HCT116 (cell line): ENCODE measurements around the gene RAD21L1. TPM values are rescaled to one million over a fixed set of nuclear protein-coding genes. Genes with fewer than 3 reads are reported as not detected.

Source experiments
- ATAC-seq: fragments of 200-7000 bp; cut with Tn5 transposase; 2 replicates; pipeline ENCODE4 v1.9.1; 2020; ENCODE audit warnings: mild to moderate bottlenecking, moderate library complexity
- BruUV-seq: library from RNA; stranded (reverse); fragments of 400-500 nt; replicated peaks from 2 replicates; lab custom pipeline; 2021; lab: Mats Ljungman, UMichigan
- CTCF ChIA-PET: fragments of 300-600 bp; sonication (Branson Sonifier 250); formaldehyde crosslinking; loops from one replicate; lab custom pipeline; 2021; ENCODE audit warnings: antibody characterized with exemption; lab: Charles Lee
- POLR2A ChIA-PET: fragments of 300-600, 350-600 bp; sonication (Branson Sonifier 250); formaldehyde crosslinking; loops from one replicate; lab custom pipeline; 2021; ENCODE audit warnings: antibody characterized with exemption; lab: Charles Lee
- RAD21 ChIA-PET, 2 experiments: fragments of 300-600 bp; sonication (Branson Sonifier 250); formaldehyde crosslinking; loops; one replicate each; lab custom pipeline; 2023; ENCODE audit warnings: low total read pairs in 2 of 2; ENCODE audit not compliant: uncharacterized antibody in 2 of 2, unreplicated experiment in 2 of 2, low non-redundant PET in 1 of 2; lab: Charles Lee
- DNase-seq: peaks from one replicate; pipeline ENCODE4 v3.0.0-alpha.2; 2010; ENCODE audit warnings: low read depth, low spot score
- H2AFZ ChIP-seq: fragments of 200-600 bp; shearing (Covaris generic), sonication (generic); 2 replicates; pipeline ENCODE4 v1.6.1; 2017; ENCODE audit warnings: low read depth, mixed run types, mixed read lengths, antibody characterized with exemption, low read length; ENCODE audit not compliant: poor library complexity, severe bottlenecking
- H3K27ac ChIP-seq: 2 replicates; pipeline ENCODE4 v1.5.1; 2012; ENCODE audit warnings: low read depth, low read length
- H3K27me3 ChIP-seq: fragments of 200-600 bp; sonication (generic); 2 replicates; pipeline ENCODE4 v1.6.1; 2016; ENCODE audit warnings: mixed run types, low read length, mixed read lengths; ENCODE audit not compliant: insufficient read depth
- H3K36me3 ChIP-seq, 2 experiments: fragments of 200-500 bp in 1 of 2; fragments of 200-600 bp in 1 of 2; sonication (Bioruptor generic) in 1 of 2; sonication (generic) in 1 of 2; 2 replicates each; pipeline versions ENCODE4 v1.5.1 to v1.6.1; 2014 to 2016; ENCODE audit warnings: low read length in 2 of 2, inconsistent platforms in 1 of 2, mixed read lengths in 1 of 2, mixed run types in 1 of 2; ENCODE audit not compliant: insufficient read depth in 2 of 2, control insufficient read depth in 1 of 2
- H3K4me1 ChIP-seq, 2 experiments: fragments of 200-600 bp in 1 of 2; sonication (generic) in 1 of 2; 2 replicates each; pipeline versions ENCODE4 v1.5.1 to v1.6.1; 2012 to 2017; ENCODE audit warnings: low read length in 2 of 2, inconsistent platforms in 1 of 2, mild to moderate bottlenecking in 1 of 2, mixed read lengths in 1 of 2, mixed run types in 1 of 2, moderate library complexity in 1 of 2; ENCODE audit not compliant: insufficient read depth in 2 of 2, control insufficient read depth in 1 of 2
- H3K4me2 ChIP-seq: fragments of 200-600 bp; sonication (generic); 2 replicates; pipeline ENCODE4 v1.6.1; 2017; ENCODE audit warnings: mixed run types, low read length, mixed read lengths
- H3K4me3 ChIP-seq, 2 experiments: fragments of 200-600 bp in 1 of 2; sonication (generic) in 1 of 2; replicated peaks in 1 of 2; 2 replicates each; pipeline ENCODE4 v1.5.1; 2011 to 2016; ENCODE audit warnings: low read length in 2 of 2, control low read depth in 1 of 2, low read depth in 1 of 2, mild to moderate bottlenecking in 1 of 2, mixed read lengths in 1 of 2, mixed run types in 1 of 2
- H3K79me2 ChIP-seq: fragments of 200-600 bp; sonication (generic); 2 replicates; pipeline ENCODE4 v1.6.1; 2017; ENCODE audit warnings: mild to moderate bottlenecking, mixed run types, low read length, moderate library complexity, mixed read lengths; ENCODE audit not compliant: insufficient read depth
- H3K9ac ChIP-seq: fragments of 200-600 bp; sonication (generic); 2 replicates; pipeline ENCODE4 v1.6.1; 2016; ENCODE audit warnings: low read length, mixed read lengths
- H3K9me2 ChIP-seq: fragments of 200-600 bp; sonication (generic), shearing (Covaris generic); 2 replicates; pipeline ENCODE4 v1.6.1; 2017; ENCODE audit warnings: mixed run types, mild to moderate bottlenecking, moderate library complexity; ENCODE audit not compliant: insufficient read depth
- H3K9me3 ChIP-seq, 2 experiments: fragments of 200-500 bp in 1 of 2; fragments of 200-600 bp in 1 of 2; sonication (Bioruptor generic) in 1 of 2; sonication (generic) in 1 of 2; 2 replicates each; pipeline ENCODE4 v1.6.1; 2014 to 2017; ENCODE audit warnings: low read length in 2 of 2, mixed read lengths in 2 of 2, inconsistent platforms in 1 of 2, low read depth in 1 of 2, mild to moderate bottlenecking in 1 of 2, mixed run types in 1 of 2, moderate library complexity in 1 of 2; ENCODE audit not compliant: control insufficient read depth in 1 of 2, insufficient read depth in 1 of 2
- H4K20me1 ChIP-seq: fragments of 200-600 bp; sonication (generic), shearing (Covaris generic); 2 replicates; pipeline ENCODE4 v1.6.1; 2017; ENCODE audit warnings: mixed run types, mild to moderate bottlenecking, moderate library complexity; ENCODE audit not compliant: insufficient read depth
- ATF3 ChIP-seq: IDR thresholded peaks from 2 replicates; pipeline ENCODE4 v1.6.1; 2012
- CBX3 ChIP-seq: IDR thresholded peaks from 2 replicates; pipeline ENCODE4 v1.6.1; 2012; ENCODE audit warnings: low read depth
- CTCF ChIP-seq, 3 experiments: fragments of 200-600 bp in 1 of 3; sonication (generic) in 1 of 3; IDR thresholded peaks in 2 of 3; conservative IDR thresholded peaks in 1 of 3; 2 replicates each; pipeline ENCODE4 v1.5.1; 2012 to 2017; ENCODE audit warnings: low read depth in 2 of 3, low read length in 2 of 3, antibody characterized with exemption in 1 of 3, borderline replicate concordance in 1 of 3, control low read depth in 1 of 3, mild to moderate bottlenecking in 1 of 3, mixed read lengths in 1 of 3, mixed run types in 1 of 3, moderate library complexity in 1 of 3; ENCODE audit not compliant: insufficient read depth in 1 of 3
- EZH2 ChIP-seq: fragments of 200-600 bp; sonication (generic); IDR thresholded peaks from 2 replicates; pipeline ENCODE4 v1.6.1; 2017; ENCODE audit warnings: antibody characterized with exemption, mixed run types
- EZH2phosphoT487 ChIP-seq: fragments of 200-600 bp; IDR thresholded peaks from 2 replicates; pipeline ENCODE4 v1.6.1; 2018; ENCODE audit warnings: antibody characterized with exemption, borderline replicate concordance
- JUND ChIP-seq: IDR thresholded peaks from 2 replicates; pipeline ENCODE4 v1.6.1; 2012
- POLR2A ChIP-seq: IDR thresholded peaks from 2 replicates; pipeline ENCODE4 v1.7.0; 2011; ENCODE audit warnings: borderline replicate concordance; ENCODE audit not compliant: insufficient read depth, insufficient read length; ENCODE audit errors: extremely low read depth
- RAD21 ChIP-seq: IDR thresholded peaks from 2 replicates; pipeline ENCODE4 v1.6.1; 2012; ENCODE audit warnings: low read depth, mild to moderate bottlenecking
- REST ChIP-seq: IDR thresholded peaks from 2 replicates; pipeline ENCODE4 v1.6.1; 2012; ENCODE audit warnings: low read depth
- SP1 ChIP-seq: IDR thresholded peaks from 2 replicates; pipeline ENCODE4 v1.6.1; 2012; ENCODE audit warnings: low read depth
- SRF ChIP-seq: IDR thresholded peaks from 2 replicates; pipeline ENCODE4 v1.6.1; 2012; ENCODE audit warnings: low read depth
- TCF7L2 ChIP-seq: IDR thresholded peaks from 2 replicates; pipeline ENCODE4 v1.7.0; 2011; ENCODE audit warnings: borderline replicate concordance, inconsistent platforms; ENCODE audit not compliant: insufficient read depth, insufficient read length; ENCODE audit errors: extremely low read depth
- ZBTB33 ChIP-seq: IDR thresholded peaks from 2 replicates; pipeline ENCODE4 v1.6.1; 2011; ENCODE audit warnings: mild to moderate bottlenecking, low read length, moderate library complexity; ENCODE audit not compliant: insufficient replicate concordance; ENCODE audit errors: extremely low read depth
- ZNF274 ChIP-seq: fragments of 200-500 bp; sonication (Bioruptor generic); IDR thresholded peaks from 2 replicates; pipeline ENCODE4 v1.6.1; 2014; ENCODE audit warnings: mild to moderate bottlenecking, low read depth, low read length, inconsistent platforms
- intact Hi-C: fragments of 100-400 bp; cut with micrococcal nuclease; formaldehyde crosslinking; loops from 2 replicates; pipeline ENCODE4 v1.10.0; 2022
- total RNA-seq: library from RNA; stranded (reverse); gene quantifications from one replicate; pipeline ENCODE4 v1.2.1, GENCODE V29; 2021; ENCODE audit not compliant: unreplicated experiment

The RAD21L1 gene
- total RNA-seq, 1 experiment from 2014 or later = 0.17 TPM

GRCh38 chr20:1199964-1200363, 25.9 kb upstream of the RAD21L1 start:
- RAD21 ChIA-PET = no interaction called here
- intact Hi-C loops = no loop called here
- H3K27me3 ChIP-seq = no peaks in the 10 kb centered on the region
- H3K79me2 ChIP-seq = no peaks in the 10 kb centered on the region
- H3K4me1 ChIP-seq = peaks cover 0 to 9% of the 10 kb centered on the region in 2 experiments; a peak in 1 of 4 replicates
- no peaks in the 10 kb centered on the region for H4K20me1 ChIP-seq
- no peak overlapping the region for H3K4me3 ChIP-seq
- TF ChIP-seq SP1 (no peak), ZNF274 (no peak), EZH2phosphoT487 (no peak), CTCF (IDR thresholded peaks at IDR 0.05 in 2 of 3, conservative IDR thresholded peaks at IDR 0.05 in 1 of 3; ENCODE audit: borderline replicate concordance in 1 of 3, insufficient read depth in 1 of 3, low read depth in 2 of 3, low read length in 2 of 3) (no peak), REST (no peak), JUND (no peak), POLR2A (no peak), EZH2 (no peak), CBX3 (no peak), ZBTB33 (no peak), TCF7L2 (no peak), ATF3 (no peak), SRF (no peak), RAD21 (no peak)
- TF ChIP-seq, all 23 proteins: peak for 0
- H3K9me3 ChIP-seq = no peaks in the 10 kb centered on the region
- ChIA-PET CTCF (interaction anchor here (2.0 kb wide), 1 partner anchor 13 kb away, joined by 5 read pairs; no protein-coding TSS in a partner anchor), POLR2A (no interaction called here)
- H3K9ac ChIP-seq = no peak overlapping the region
- ATAC-seq (no peak), DNase-seq (no peak)
- no peak overlapping the region for H3K4me2 ChIP-seq
- BruUV-seq = no TSS peak
- H2AFZ ChIP-seq = no peak overlapping the region
- H3K9me2 ChIP-seq = no peaks in the 10 kb centered on the region
- H3K36me3 ChIP-seq = no peaks in the 10 kb centered on the region
- H3K27ac ChIP-seq = no peak overlapping the region
